ENCODE measurements around the gene ADORA1.

The ADORA1 gene

DNA sequence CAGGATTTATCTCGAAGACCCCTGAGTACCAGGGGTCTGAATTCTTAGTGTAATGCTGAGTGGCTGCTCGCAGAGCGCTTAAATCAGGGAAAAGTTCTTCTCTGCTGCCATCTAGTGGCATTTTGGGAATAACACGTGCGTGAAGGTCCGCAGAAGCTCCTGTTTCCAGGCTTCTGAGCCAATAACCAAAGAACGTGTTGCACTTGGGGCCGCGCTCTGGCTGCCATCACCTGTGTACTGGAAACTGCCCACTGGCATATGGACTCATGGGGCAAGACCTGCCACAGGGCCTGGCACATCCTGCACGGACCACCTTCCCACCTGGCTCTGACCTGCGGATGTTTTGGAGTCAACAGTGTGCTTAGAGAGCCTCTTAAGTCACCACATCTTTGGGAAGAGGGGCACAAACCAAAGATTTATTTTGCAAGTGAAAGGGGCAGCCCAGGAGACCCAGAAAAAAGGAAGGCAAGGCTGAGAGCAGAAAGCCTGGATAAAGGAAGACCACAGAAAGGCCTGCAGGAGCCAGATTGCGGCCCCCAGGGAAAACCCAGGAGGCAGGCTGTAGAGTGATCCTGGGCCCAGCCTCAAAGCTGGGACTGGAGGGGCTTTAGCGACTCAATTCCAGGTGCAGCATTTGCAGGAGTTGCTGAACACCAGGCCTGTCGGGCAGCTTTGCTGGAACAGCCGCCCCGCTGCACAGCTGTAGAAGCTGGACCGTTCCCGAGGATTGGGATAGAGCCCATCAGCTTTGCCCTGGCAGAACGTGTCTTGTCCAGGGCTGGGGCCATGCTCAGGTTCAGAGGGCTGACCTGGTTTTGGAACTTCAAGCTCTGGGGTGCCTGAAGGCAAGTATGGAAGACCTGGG lies 89.0 kb downstream of the ADORA1 start:
- no peak overlapping the region for H3K4me3 ChIP-seq (ENCODE audit: low read depth, low read length)
- TF ChIP-seq, protein P1, sequence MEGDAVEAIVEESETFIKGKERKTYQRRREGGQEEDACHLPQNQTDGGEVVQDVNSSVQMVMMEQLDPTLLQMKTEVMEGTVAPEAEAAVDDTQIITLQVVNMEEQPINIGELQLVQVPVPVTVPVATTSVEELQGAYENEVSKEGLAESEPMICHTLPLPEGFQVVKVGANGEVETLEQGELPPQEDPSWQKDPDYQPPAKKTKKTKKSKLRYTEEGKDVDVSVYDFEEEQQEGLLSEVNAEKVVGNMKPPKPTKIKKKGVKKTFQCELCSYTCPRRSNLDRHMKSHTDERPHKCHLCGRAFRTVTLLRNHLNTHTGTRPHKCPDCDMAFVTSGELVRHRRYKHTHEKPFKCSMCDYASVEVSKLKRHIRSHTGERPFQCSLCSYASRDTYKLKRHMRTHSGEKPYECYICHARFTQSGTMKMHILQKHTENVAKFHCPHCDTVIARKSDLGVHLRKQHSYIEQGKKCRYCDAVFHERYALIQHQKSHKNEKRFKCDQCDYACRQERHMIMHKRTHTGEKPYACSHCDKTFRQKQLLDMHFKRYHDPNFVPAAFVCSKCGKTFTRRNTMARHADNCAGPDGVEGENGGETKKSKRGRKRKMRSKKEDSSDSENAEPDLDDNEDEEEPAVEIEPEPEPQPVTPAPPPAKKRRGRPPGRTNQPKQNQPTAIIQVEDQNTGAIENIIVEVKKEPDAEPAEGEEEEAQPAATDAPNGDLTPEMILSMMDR (IDR thresholded peaks at IDR 0.05; ENCODE audit: control insufficient read depth, extremely low read depth, insufficient read depth) = peak; percentile 78
- peak; percentile 38 for DNase-seq (ENCODE audit: low read depth)
